ENCODE data around the gene LYZL6. TPM values are rescaled to one million over a fixed set of nuclear protein-coding genes. Genes with fewer than 3 reads are reported as not detected.

LYZL6 gene
- total RNA-seq, 1 donor from 2014 or later, result not detected

GRCh38 chr17:35909408-35909807, 34.1 kb downstream of the LYZL6 start:
- intact Hi-C loops (cut with micrococcal nuclease), result no loop called here

DNA sequence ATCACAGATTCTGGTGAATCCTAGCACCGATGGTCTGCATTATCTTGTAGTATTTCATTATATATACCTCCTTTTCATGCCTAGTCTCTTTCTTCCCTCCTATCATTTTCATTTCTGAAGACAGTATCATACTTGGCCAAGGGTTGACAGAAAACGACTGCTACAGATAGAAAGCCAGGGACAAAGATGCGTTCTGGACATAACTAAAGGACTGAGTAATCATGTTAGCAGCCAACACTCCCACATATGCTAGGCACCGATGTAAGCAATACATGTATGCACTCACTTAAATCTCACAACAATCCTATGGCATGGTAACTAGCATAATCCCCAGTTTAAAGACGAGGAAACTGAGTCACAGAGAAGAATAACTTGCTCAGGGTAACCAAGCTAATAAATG, 35.8 kb downstream of the LYZL6 start:
- intact Hi-C loops (cut with micrococcal nuclease), result no loop called here

GRCh38 chr17:35906926-35907637, 36.4 kb downstream of the LYZL6 start:
- intact Hi-C loops (cut with micrococcal nuclease), result no loop called here

DNA sequence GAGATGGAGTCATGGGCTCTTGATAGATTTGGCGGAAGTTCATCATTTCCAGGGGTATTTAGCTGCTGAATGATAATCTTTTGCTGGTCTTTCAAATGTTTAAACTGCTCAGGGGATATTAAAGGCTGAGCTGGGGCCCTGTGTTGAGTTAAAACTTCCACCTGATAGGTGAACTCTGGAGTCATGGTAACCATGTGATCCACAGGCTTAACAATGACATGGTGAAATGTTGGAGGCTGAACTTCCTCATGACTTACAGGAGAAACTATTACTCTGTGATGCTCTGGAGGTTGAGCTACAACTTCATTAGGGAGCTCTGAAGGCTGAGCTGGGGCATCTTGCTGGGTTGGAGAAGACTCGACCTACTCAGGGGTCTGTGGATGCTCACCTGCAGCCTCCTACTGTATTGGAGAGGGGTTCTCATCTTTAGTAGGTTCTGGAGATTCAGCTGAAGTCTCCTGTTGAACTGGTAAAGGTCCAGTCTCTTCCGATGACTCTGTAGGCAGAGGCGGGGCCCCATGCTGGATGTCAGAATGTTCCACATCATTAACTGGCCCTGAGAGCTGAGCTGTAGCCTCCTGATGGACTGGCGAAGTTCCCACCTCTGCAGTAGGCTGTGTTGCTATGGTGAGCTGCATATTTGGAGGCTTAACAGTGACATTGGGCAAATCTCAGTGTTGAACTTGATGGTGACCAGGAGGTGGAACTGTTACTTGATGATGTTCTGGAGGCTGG, 37.2 kb downstream of the LYZL6 start:
- intact Hi-C loops (cut with micrococcal nuclease), result no loop called here

GRCh38 chr17:35903451-35903850, 40.1 kb downstream of the LYZL6 start:
- intact Hi-C loops (cut with micrococcal nuclease), result no loop called here

- intact Hi-C loops (cut with micrococcal nuclease), result no loop called here
Observed at GRCh38 chr17:35901631-35902175, 41.8 kb downstream of the LYZL6 start.

DNA sequence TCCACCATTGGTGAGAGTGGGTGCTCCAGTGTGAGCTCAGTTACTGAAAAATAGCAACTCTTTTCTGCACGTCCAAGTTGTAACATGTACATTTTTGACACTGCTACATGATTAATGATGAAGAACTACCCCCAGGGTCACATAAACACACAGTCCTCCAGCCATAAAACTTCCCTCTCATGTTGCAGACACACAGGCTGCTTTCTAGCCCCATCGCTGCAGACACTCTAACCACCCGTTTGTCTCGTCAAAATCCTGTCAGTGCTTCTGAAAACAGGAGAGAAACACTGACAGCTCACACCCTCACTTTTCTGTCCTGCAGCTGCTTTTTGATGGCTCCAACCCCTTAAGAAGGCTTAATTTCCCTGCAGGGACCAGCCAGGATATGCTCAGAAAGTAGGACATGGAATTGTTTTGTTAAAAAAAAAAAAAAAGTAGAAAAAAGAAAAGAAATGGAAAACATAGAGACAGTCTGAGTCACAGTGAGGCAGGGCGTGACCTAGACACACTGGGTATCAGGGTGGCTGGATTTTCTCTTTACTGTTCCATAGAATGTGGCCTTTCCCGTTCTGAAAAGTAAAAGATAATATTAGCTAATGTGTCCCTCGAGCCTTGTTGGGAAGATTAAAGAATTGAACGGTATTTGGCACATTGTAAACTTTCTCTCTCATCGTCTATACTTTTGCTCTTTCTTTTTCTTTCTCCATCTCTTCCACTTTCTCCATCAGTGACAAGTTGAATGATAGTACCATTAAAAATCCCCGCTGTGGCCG, 42.6 kb downstream of the LYZL6 start:
- intact Hi-C loops (cut with micrococcal nuclease), result no loop called here

DNA sequence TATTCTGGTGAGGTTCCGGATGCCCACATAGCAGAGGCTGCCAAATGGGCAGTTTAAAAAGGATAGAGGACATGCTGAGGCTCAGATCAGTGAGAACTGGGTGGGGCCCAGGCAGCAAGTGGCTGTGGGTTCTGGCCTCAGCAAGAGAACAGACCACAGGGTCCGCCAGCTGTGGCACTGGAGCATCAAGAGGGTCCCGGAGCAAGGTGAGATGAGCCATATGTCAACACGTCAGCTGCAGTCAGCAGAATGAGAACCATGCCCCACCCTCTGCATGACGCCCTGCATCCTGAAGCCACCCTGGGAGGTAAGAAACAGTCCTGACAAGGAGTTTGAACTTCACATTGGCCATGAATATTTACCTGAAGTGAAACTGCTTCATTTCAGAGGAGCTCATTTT, 43.2 kb downstream of the LYZL6 start:
- intact Hi-C loops (cut with micrococcal nuclease), result no loop called here

GRCh38 chr17:35898283-35899070, 45.0 kb downstream of the LYZL6 start:
- intact Hi-C loops (cut with micrococcal nuclease), result no loop called here

GRCh38 chr17:35897772-35898171, 45.7 kb downstream of the LYZL6 start:
- intact Hi-C loops (cut with micrococcal nuclease), result loop anchor here (2.0 kb wide), 2 partner anchors 17 to 33 kb away; partner anchors contain the start of genes CCL5 and RDM1

GRCh38 chr17:35895636-35896587, 47.6 kb downstream of the LYZL6 start:
- intact Hi-C loops (cut with micrococcal nuclease), result loop anchor here (2.0 kb wide), 2 partner anchors 15 to 35 kb away; partner anchors contain the start of genes CCL5 and RDM1

- intact Hi-C loops (cut with micrococcal nuclease), result no loop called here
Observed at GRCh38 chr17:35894206-35894605, 49.3 kb downstream of the LYZL6 start.

- intact Hi-C loops (cut with micrococcal nuclease), result no loop called here
Observed at GRCh38 chr17:35893751-35894150, 49.8 kb downstream of the LYZL6 start.

GRCh38 chr17:35892091-35893035, 51.1 kb downstream of the LYZL6 start:
- intact Hi-C loops (cut with micrococcal nuclease), result no loop called here

DNA sequence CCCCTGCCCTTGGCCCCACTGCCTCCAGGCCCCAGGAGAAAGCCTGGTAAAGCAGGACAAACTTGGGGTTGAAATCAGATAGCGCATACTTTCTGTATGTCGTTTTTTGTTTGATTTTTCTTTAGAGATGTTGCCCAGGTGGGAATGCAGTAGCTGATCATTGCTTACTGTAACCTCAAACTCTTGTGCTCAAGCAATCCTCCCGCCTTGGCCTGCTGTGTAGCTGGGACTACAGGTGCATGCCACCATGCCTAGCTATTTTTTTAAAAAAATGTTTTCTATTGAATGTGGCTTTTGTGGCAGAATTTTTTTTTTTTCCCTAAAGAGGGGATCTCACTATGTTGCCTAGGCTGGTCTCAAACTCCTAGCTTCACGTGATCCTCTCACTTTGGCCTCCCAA, 52.2 kb downstream of the LYZL6 start:
- intact Hi-C loops (cut with micrococcal nuclease), result no loop called here

GRCh38 chr17:35890774-35891155, 52.7 kb downstream of the LYZL6 start:
- intact Hi-C loops (cut with micrococcal nuclease), result no loop called here

GRCh38 chr17:35889818-35890773, 53.4 kb downstream of the LYZL6 start:
- intact Hi-C loops (cut with micrococcal nuclease), result no loop called here
